SU-DHL-6 (cell line): ENCODE data around the gene PXK.

Source experiments
- H2AFZ ChIP-seq: fragments of 200-600 bp; sonication (generic); 2 replicates; pipeline ENCODE4 v1.6.1; 2014; ENCODE audit warnings: low read depth, mild to moderate bottlenecking, moderate library complexity, mixed read lengths, antibody characterized with exemption, low read length; ENCODE audit not compliant: severe bottlenecking
- H3F3A ChIP-seq: fragments of 200-600 bp; shearing (Covaris generic); 2 replicates; pipeline ENCODE4 v1.6.0; 2016; ENCODE audit warnings: antibody characterized with exemption, mild to moderate bottlenecking; ENCODE audit not compliant: insufficient read depth
- H3K27ac ChIP-seq: fragments of 200-600 bp; sonication (generic); 2 replicates; pipeline ENCODE4 v1.5.1; 2016; ENCODE audit warnings: low read depth, mild to moderate bottlenecking, low read length, moderate library complexity, mixed read lengths
- H3K27me3 ChIP-seq: fragments of 200-600 bp; sonication (generic), shearing (Covaris generic); 2 replicates; pipeline ENCODE4 v1.6.0; 2014; ENCODE audit warnings: mild to moderate bottlenecking, low read length
- H3K36me3 ChIP-seq: fragments of 200-600 bp; sonication (generic); 2 replicates; pipeline ENCODE4 v1.6.1; 2014; ENCODE audit warnings: mild to moderate bottlenecking, low read length, mixed read lengths
- H3K4me2 ChIP-seq: fragments of 300-600, 200-600 bp; shearing (Covaris generic), sonication (generic); 2 replicates; pipeline ENCODE4 v1.6.0; 2014; ENCODE audit warnings: low read length, low read depth, mild to moderate bottlenecking; ENCODE audit not compliant: poor library complexity, severe bottlenecking
- H3K4me3 ChIP-seq: fragments of 200-600 bp; sonication (generic); 2 replicates; pipeline ENCODE4 v1.5.1; 2014; ENCODE audit warnings: antibody characterized with exemption, low read length, mild to moderate bottlenecking, mixed read lengths; ENCODE audit not compliant: insufficient read depth, poor library complexity, severe bottlenecking
- H3K79me2 ChIP-seq: fragments of 200-600 bp; sonication (generic); 2 replicates; pipeline ENCODE4 v1.6.1; 2014; ENCODE audit warnings: mild to moderate bottlenecking, low read length, moderate library complexity; ENCODE audit not compliant: insufficient read depth
- H3K9ac ChIP-seq: fragments of 200-600 bp; sonication (generic); 2 replicates; pipeline ENCODE4 v1.7.0; 2014; ENCODE audit warnings: mild to moderate bottlenecking, low read length
- H3K9me2 ChIP-seq: fragments of 200-600 bp; sonication (generic); replicated peaks from 2 replicates; pipeline ENCODE4 v1.6.1; 2014; ENCODE audit warnings: low read length; ENCODE audit not compliant: insufficient read depth
- H3K9me3 ChIP-seq: fragments of 200-600 bp; sonication (generic); 2 replicates; pipeline ENCODE4 v1.6.1; 2014; ENCODE audit warnings: low read length, mixed read lengths; ENCODE audit not compliant: insufficient read depth
- H4K20me1 ChIP-seq: fragments of 200-600 bp; sonication (generic); 2 replicates; pipeline ENCODE4 v1.6.1; 2014; ENCODE audit warnings: low read depth, mild to moderate bottlenecking, antibody characterized with exemption, low read length, moderate library complexity, mixed read lengths
- EZH2phosphoT487 ChIP-seq: fragments of 200-600 bp; sonication (generic), shearing (Covaris generic); conservative IDR thresholded peaks from 2 replicates; pipeline ENCODE4 v1.6.1; 2018; ENCODE audit warnings: mild to moderate bottlenecking, antibody characterized with exemption, low read length, moderate library complexity, mixed read lengths
- TF ChIP-seq, protein P1 (sequence below): fragments of 200-600 bp; sonication (generic); IDR thresholded peaks from one replicate; pipeline ENCODE4 v1.5.1; 2017; ENCODE audit warnings: antibody characterized with exemption, mild to moderate bottlenecking, low read length, moderate library complexity; ENCODE audit not compliant: insufficient read depth, poor library complexity, severe bottlenecking

PXK gene

DNA sequence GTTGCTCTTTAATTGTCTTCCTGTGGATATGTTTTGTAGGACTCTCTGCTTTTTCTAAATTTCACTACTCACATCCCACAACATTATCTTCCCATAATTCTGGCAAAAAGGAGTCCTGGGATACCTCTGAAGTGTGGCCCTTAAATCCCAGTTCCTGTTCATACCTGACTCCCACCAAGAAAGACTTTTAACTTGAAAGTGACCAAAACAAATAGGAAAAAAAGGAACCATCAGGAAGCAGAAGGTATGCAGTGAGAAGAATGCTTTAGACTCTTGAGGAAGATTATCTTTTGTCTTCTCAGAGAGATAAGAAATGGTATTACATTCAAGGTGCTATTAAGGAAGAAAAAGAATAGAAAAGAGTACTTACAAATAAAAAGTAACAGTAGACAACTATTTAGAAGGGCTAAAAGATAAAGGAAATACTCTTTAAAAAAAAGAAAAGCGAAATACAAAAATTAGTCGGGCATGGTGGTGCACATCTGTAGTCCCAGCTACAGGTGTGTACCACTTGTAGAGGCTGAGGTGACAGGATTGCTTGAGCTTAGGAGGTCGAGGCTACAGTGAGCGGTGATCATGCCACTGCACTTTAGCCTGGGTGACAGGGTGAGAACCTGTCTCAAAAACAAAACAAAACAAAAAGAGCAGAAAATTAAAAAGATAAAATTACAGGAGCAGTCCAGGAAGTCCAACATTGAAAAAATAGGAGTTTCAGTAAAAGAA lies 46.8 kb downstream of the PXK start:
- H4K20me1 ChIP-seq: no peaks in the 10 kb centered on the region
- no peak overlapping the region for H2AFZ ChIP-seq
- H3K9me2 ChIP-seq: no peaks in the 10 kb centered on the region
- H3K36me3 ChIP-seq: peaks cover 15% of the 10 kb centered on the region
- H3K4me3 ChIP-seq: no peak overlapping the region
- no peak overlapping the region for H3K4me2 ChIP-seq
- TF ChIP-seq, protein P1, sequence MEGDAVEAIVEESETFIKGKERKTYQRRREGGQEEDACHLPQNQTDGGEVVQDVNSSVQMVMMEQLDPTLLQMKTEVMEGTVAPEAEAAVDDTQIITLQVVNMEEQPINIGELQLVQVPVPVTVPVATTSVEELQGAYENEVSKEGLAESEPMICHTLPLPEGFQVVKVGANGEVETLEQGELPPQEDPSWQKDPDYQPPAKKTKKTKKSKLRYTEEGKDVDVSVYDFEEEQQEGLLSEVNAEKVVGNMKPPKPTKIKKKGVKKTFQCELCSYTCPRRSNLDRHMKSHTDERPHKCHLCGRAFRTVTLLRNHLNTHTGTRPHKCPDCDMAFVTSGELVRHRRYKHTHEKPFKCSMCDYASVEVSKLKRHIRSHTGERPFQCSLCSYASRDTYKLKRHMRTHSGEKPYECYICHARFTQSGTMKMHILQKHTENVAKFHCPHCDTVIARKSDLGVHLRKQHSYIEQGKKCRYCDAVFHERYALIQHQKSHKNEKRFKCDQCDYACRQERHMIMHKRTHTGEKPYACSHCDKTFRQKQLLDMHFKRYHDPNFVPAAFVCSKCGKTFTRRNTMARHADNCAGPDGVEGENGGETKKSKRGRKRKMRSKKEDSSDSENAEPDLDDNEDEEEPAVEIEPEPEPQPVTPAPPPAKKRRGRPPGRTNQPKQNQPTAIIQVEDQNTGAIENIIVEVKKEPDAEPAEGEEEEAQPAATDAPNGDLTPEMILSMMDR: no peak
- no peak for TF ChIP-seq EZH2phosphoT487
- no peaks in the 10 kb centered on the region for H3K27me3 ChIP-seq
- H3K79me2 ChIP-seq: peaks cover 50% of the 10 kb centered on the region
- H3K27ac ChIP-seq: no peak overlapping the region
- H3K9ac ChIP-seq: no peak overlapping the region
- no peaks in the 10 kb centered on the region for H3K9me3 ChIP-seq
- H3F3A ChIP-seq: peaks cover 4% of the 10 kb centered on the region; the same call in 1 of the 2 replicates

DNA sequence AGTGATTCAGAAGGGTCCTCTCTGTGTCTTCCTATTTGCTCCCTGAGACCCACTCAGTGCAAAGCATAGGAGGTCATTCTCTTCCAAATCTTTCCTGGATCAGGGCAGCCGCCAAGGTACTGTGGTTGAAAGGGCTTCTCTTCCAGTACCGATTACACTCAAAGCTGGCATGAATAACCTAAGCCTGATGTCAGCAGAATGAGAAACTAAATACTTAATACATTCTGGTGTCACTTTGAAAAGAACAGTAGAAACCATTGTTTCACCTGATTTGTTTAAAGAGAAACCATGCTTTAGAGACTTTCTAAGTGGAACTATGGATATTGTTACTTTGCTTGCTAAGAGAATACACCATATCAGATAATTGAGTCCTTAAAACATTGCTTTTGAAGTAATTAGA lies 50.8 kb downstream of the PXK start:
- Histone ChIP-seq H3K9ac (no peak overlapping the region), H3K9me2 (no peaks in the 10 kb centered on the region), H2AFZ (no peak overlapping the region), H3K36me3 (peaks cover 12% of the 10 kb centered on the region), H3K27ac (no peak overlapping the region), H3F3A (peaks cover 4% of the 10 kb centered on the region; the same call in 1 of the 2 replicates), H3K4me3 (no peak overlapping the region), H3K27me3 (no peaks in the 10 kb centered on the region), H4K20me1 (no peaks in the 10 kb centered on the region), H3K9me3 (no peaks in the 10 kb centered on the region), H3K4me2 (no peak overlapping the region), H3K79me2 (peaks cover 27% of the 10 kb centered on the region)
- TF ChIP-seq, protein P1: no peak
- TF ChIP-seq EZH2phosphoT487: no peak

GRCh38 chr3:58383904-58384303 lies 51.2 kb downstream of the PXK start:
- H3K27me3 ChIP-seq: no peaks in the 10 kb centered on the region
- H3K4me3 ChIP-seq: no peak overlapping the region
- no peak for TF ChIP-seq EZH2phosphoT487
- TF ChIP-seq, protein P1: no peak
- H3K9ac ChIP-seq: no peak overlapping the region
- H3K27ac ChIP-seq: no peak overlapping the region
- no peaks in the 10 kb centered on the region for H3K9me3 ChIP-seq
- H3F3A ChIP-seq: peaks cover 5% of the 10 kb centered on the region; the same call in 1 of the 2 replicates
- H3K36me3 ChIP-seq: peaks cover 12% of the 10 kb centered on the region
- peaks cover 27% of the 10 kb centered on the region for H3K79me2 ChIP-seq
- no peak overlapping the region for H2AFZ ChIP-seq
- H3K9me2 ChIP-seq: no peaks in the 10 kb centered on the region
- no peak overlapping the region for H3K4me2 ChIP-seq
- no peaks in the 10 kb centered on the region for H4K20me1 ChIP-seq
